Measurements from ENCODE around the gene HECTD4. TPM values are rescaled to one million over a fixed set of nuclear protein-coding genes. Genes with fewer than 3 reads are reported as not detected.
A peak's percentile ranks its signal among the peaks of the same experiment; 100 is the strongest.

HECTD4 gene
- total and polyA plus RNA-seq, 9 of the 15 experiments (the other 6 are each of a cell fraction or from before 2014, with no cell fraction given) = 3.5 to 33.3 (median 13.5) TPM

DNA sequence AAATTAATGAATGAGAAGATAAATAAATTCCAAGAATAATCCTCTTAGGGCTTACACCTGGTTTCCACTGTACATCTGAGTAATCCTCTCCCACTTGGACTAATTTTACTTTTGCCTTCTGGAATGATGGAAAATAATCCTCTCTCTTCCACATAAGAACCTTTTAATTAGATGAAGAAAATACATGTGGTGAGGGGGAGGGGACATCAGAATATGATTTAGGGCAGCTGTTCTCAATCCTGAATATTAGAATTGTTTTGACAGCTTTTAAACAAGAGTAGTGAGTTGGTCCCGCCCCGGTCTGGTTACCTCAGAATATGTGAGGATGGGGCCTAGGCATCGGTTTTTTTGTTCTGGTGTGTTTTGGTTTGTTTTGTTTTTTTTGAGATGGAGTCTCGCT lies 51.5 kb downstream of the HECTD4 start (continued):
- TF ChIP-seq GTF2F1 (IDR thresholded peaks at IDR 0.05; ENCODE audit: low read depth, low read length) (no peak), COPS2 (conservative IDR thresholded peaks at IDR 0.05) (no peak)
- TF ChIP-seq, protein P1, sequence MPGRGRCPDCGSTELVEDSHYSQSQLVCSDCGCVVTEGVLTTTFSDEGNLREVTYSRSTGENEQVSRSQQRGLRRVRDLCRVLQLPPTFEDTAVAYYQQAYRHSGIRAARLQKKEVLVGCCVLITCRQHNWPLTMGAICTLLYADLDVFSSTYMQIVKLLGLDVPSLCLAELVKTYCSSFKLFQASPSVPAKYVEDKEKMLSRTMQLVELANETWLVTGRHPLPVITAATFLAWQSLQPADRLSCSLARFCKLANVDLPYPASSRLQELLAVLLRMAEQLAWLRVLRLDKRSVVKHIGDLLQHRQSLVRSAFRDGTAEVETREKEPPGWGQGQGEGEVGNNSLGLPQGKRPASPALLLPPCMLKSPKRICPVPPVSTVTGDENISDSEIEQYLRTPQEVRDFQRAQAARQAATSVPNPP (IDR thresholded peaks at IDR 0.05; ENCODE audit: borderline replicate concordance, insufficient read depth, insufficient read length) = no peak
- TF ChIP-seq, protein P2, sequence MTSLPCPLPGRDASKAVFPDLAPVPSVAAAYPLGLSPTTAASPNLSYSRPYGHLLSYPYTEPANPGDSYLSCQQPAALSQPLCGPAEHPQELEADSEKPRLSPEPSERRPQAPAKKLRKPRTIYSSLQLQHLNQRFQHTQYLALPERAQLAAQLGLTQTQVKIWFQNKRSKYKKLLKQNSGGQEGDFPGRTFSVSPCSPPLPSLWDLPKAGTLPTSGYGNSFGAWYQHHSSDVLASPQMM (CRISPR knock-in tag; IDR thresholded peaks at IDR 0.05) = no peak

DNA sequence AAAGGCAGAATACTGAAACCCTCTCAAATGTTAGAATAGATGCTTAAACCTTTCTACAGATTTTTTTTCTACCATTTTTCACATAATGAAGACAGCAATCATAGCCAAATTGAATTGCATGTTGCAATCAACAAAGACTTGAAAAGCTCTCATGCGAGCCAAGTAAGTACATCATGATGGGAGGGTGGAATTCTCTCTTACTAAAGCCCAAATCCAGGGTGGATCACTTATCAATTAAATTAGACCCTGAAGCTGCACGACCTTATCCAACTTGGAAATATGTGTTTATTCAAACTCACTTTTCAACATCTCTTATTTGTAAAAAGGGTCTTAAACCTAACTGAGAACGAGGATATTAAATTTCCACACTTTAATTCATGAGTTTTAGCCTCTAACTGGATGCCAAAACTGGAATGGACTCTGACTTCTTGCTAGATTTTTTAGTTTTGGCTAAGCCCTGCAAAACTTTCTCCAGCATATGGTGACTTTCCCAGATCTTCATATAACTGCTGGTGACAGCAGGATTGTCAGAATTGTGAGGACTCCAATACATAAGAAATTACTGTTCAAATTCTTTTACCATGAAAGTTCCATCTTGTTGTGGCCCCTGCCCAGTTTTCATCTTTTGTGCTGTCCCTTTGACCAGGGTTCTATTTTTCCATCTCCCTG lies 53.6 kb downstream of the HECTD4 start:
- no peaks in the 10 kb centered on the region for H3K9me3 ChIP-seq (replicated peaks; ENCODE audit: control insufficient read depth, insufficient read depth, low read depth, low read length)
- no peaks in the 10 kb centered on the region for H3K9me1 ChIP-seq (ENCODE audit: control insufficient read depth, insufficient read depth, low read length)
- POLR2A ChIA-PET = interaction anchor here (1.2 kb wide), 1 partner anchor 38 kb away, joined by 3 read pairs; no protein-coding TSS in a partner anchor
- H4K20me1 ChIP-seq (replicated peaks; ENCODE audit: control insufficient read depth, insufficient read depth, low read length) = no peaks in the 10 kb centered on the region
- in situ Hi-C loops (cut with MboI) (no loop called here), intact Hi-C loops (cut with micrococcal nuclease) (no loop called here)
- no peaks in the 10 kb centered on the region for H3K36me3 ChIP-seq (ENCODE audit: control insufficient read depth, insufficient read depth, low read length)
- peaks cover 4 to 10% of the 10 kb centered on the region in 2 experiments; a peak in 4 of 5 replicates for H3K4me1 ChIP-seq (replicated peaks in 1 of 2; ENCODE audit: control insufficient read depth in 2 of 2, insufficient read depth in 2 of 2, low read length in 2 of 2)
- no TSS peak for BruUV-seq (replicated peaks)
- CTCF ChIA-PET (ENCODE audit: low intra/inter-chr PET ratio) = no interaction called here
- no peak overlapping the region for H3K27ac ChIP-seq (ENCODE audit: extremely low read depth, low read depth, low read length)
- ATAC-seq (no peak), DNase-seq (ENCODE audit: extremely low read depth in 1 of 4, low spot score in 3 of 4) (no peak), FAIRE-seq (no peak)
- no peaks in the 10 kb centered on the region for H3K27me3 ChIP-seq (ENCODE audit: control insufficient read depth in 2 of 2, insufficient read depth in 2 of 2, low read length in 2 of 2)
- H2AFZ ChIP-seq (ENCODE audit: low read depth, low read length) = no peak overlapping the region
- H3K4me3 ChIP-seq = no peak overlapping the region
- no peak overlapping the region for H3K9ac ChIP-seq (ENCODE audit: insufficient read depth in 1 of 2, low read depth in 2 of 2, low read length in 2 of 2)
- TF ChIP-seq CEBPB (tag; IDR thresholded peaks at IDR 0.05) (0 out of 2 replicates have a peak, but pooled peaks have one; percentile 12), SP2 (IDR thresholded peaks at IDR 0.05; ENCODE audit: extremely low read depth, low read depth, low read length, poor library complexity, severe bottlenecking) (no peak), CHD4 (IDR thresholded peaks at IDR 0.05; ENCODE audit: insufficient read depth, insufficient replicate concordance, low read depth, low read length, poor library complexity, severe bottlenecking) (no peak)
- H3K79me2 ChIP-seq (ENCODE audit: control insufficient read depth, insufficient read depth, low read length) = peaks cover 19% of the 10 kb centered on the region
- 55% methylated on average over 3 of the region's 3 CpGs for WGBS (ENCODE audit: insufficient coverage, low coverage, missing lambda C conversion rate)
- H3K4me2 ChIP-seq (ENCODE audit: insufficient read depth, low read length) = no peak overlapping the region

Data from K562 (cell line).